Skeletal muscle tissue (tissue), 4 donors: Measurements from ENCODE around the gene FKBP6. TPM values are rescaled to one million over a fixed set of nuclear protein-coding genes. Genes with fewer than 3 reads are reported as not detected.
A peak's percentile ranks its signal among the peaks of the same experiment; 100 is the strongest.
"Not testable (repeated sequence)": the region's sequence is repeated elsewhere in the genome, so short reads cannot be mapped to it uniquely, and the experiment has no call there.

Experiments
- H3K27ac ChIP-seq: one replicate; pipeline ENCODE4 v1.7.0; 2013; ENCODE audit warnings: mild to moderate bottlenecking, low read depth, low read length, inconsistent platforms
- H3K27me3 ChIP-seq, 3 donors: one replicate each; pipeline ENCODE4 v1.7.0; 2013; ENCODE audit warnings: low read length in 3 of 3; ENCODE audit not compliant: control insufficient read depth in 3 of 3, insufficient read depth in 3 of 3
- H3K36me3 ChIP-seq, 3 donors: one replicate each; pipeline ENCODE4 v1.7.0; 2013; ENCODE audit warnings: low read length in 3 of 3; ENCODE audit not compliant: control insufficient read depth in 3 of 3, insufficient read depth in 3 of 3
- H3K4me1 ChIP-seq, 3 donors: one replicate each; pipeline ENCODE4 v1.7.0; 2013; ENCODE audit warnings: low read length in 3 of 3, mild to moderate bottlenecking in 3 of 3; ENCODE audit not compliant: control insufficient read depth in 3 of 3, insufficient read depth in 3 of 3
- H3K4me3 ChIP-seq, 3 donors: one replicate each; pipeline ENCODE4 v1.7.0; 2013; ENCODE audit warnings: low read length in 3 of 3
- H3K9ac ChIP-seq, 3 donors: one replicate each; pipeline ENCODE4 v1.7.0; 2013; ENCODE audit warnings: low read length in 3 of 3, mild to moderate bottlenecking in 3 of 3, moderate library complexity in 2 of 3, low read depth in 1 of 3
- H3K9me3 ChIP-seq, 3 donors: one replicate each; pipeline ENCODE4 v1.7.0; 2013; ENCODE audit warnings: low read length in 3 of 3; ENCODE audit not compliant: control insufficient read depth in 3 of 3
- total RNA-seq: library from RNA; depleted of rRNA; stranded (reverse); fragments of >200 nt; gene quantifications from one replicate; pipeline ENCODE4 v1.2.3, GENCODE V29; 2014
- donor health status: Osteomylitis.

The FKBP6 gene
- total RNA-seq, 1 donor from 2014 or later, result under 0.01 TPM

- no peak overlapping the region for H3K9ac ChIP-seq
- no peaks in the 10 kb centered on the region for H3K36me3 ChIP-seq
- H3K27ac ChIP-seq, result no peak overlapping the region
- peaks cover 0 to 7% (median 2%) of the 10 kb centered on the region in 3 donors for H3K9me3 ChIP-seq
- H3K27me3 ChIP-seq, result peaks cover 0 to 10% (median 5%) of the 10 kb centered on the region in 3 donors
- no peaks in the 10 kb centered on the region for H3K4me1 ChIP-seq
- H3K4me3 ChIP-seq, result no peak overlapping the region
Measured at GRCh38 chr7:73382934-73383503, 55.1 kb downstream of the FKBP6 start.

- no peaks in the 10 kb centered on the region for H3K36me3 ChIP-seq
- H3K4me3 ChIP-seq, result no peak overlapping the region
- peaks cover 2 to 10% (median 4%) of the 10 kb centered on the region in 3 donors for H3K9me3 ChIP-seq
- no peaks in the 10 kb centered on the region for H3K27me3 ChIP-seq
- H3K27ac ChIP-seq, result no peak overlapping the region
- no peak overlapping the region for H3K9ac ChIP-seq
- H3K4me1 ChIP-seq, result no peaks in the 10 kb centered on the region
Measured at GRCh38 chr7:73387221-73387828, 59.4 kb downstream of the FKBP6 start.

GRCh38 chr7:73387908-73388414 lies 60.0 kb downstream of the FKBP6 start:
- Histone ChIP-seq H3K9me3 (peaks cover 2 to 10% (median 4%) of the 10 kb centered on the region in 3 donors), H3K4me3 (no peak overlapping the region), H3K9ac (no peak overlapping the region), H3K27me3 (no peaks in the 10 kb centered on the region), H3K4me1 (no peaks in the 10 kb centered on the region), H3K36me3 (no peaks in the 10 kb centered on the region), H3K27ac (no peak overlapping the region)

- no peak overlapping the region for H3K4me3 ChIP-seq
- peaks cover 2 to 8% (median 4%) of the 10 kb centered on the region in 3 donors for H3K9me3 ChIP-seq
Measured at GRCh38 chr7:73391396-73391795, 63.4 kb downstream of the FKBP6 start.

GRCh38 chr7:73394422-73394821 lies 66.5 kb downstream of the FKBP6 start:
- Histone ChIP-seq H3K27me3 (no peaks in the 10 kb centered on the region), H3K9ac (no peak overlapping the region), H3K27ac (no peak overlapping the region), H3K9me3 (peaks cover 0 to 2% (median 0%) of the 10 kb centered on the region in 3 donors), H3K4me3 (no peak overlapping the region), H3K4me1 (peaks cover 11 to 20% (median 20%) of the 10 kb centered on the region in 3 donors), H3K36me3 (peaks cover 0 to 2% (median 0%) of the 10 kb centered on the region in 3 donors)

More at GRCh38 chr7:73391396-73391795, 63.4 kb downstream of the FKBP6 start:
- Histone ChIP-seq H3K36me3 (no peaks in the 10 kb centered on the region), H3K27ac (no peak overlapping the region), H3K27me3 (no peaks in the 10 kb centered on the region), H3K4me1 (peaks cover 5 to 11% (median 8%) of the 10 kb centered on the region in 3 donors), H3K9ac (no peak overlapping the region)

GRCh38 chr7:73395538-73396503 lies 67.9 kb downstream of the FKBP6 start:
- peaks cover 0 to 2% (median 0%) of the 10 kb centered on the region in 3 donors for H3K36me3 ChIP-seq
- H3K4me3 ChIP-seq, result peak overlapping the region; percentile 38 to 64 (median 53)
- H3K9ac ChIP-seq, result peak overlapping the region; percentile 56 to 77 (median 70)
- H3K27ac ChIP-seq, result peak overlapping the region; percentile 72
- H3K27me3 ChIP-seq, result no peaks in the 10 kb centered on the region
- peaks cover 11 to 22% (median 21%) of the 10 kb centered on the region in 3 donors for H3K4me1 ChIP-seq
- H3K9me3 ChIP-seq, result no peaks in the 10 kb centered on the region

GRCh38 chr7:73397521-73398281 lies 69.7 kb downstream of the FKBP6 start:
- H3K27ac ChIP-seq, result peak overlapping the region; percentile 92
- peaks cover 0 to 2% (median 0%) of the 10 kb centered on the region in 3 donors for H3K36me3 ChIP-seq
- H3K9ac ChIP-seq, result peak overlapping the region; percentile 84 to 93 (median 89)
- peaks cover 11 to 22% (median 21%) of the 10 kb centered on the region in 3 donors for H3K4me1 ChIP-seq
- no peaks in the 10 kb centered on the region for H3K27me3 ChIP-seq
- no peaks in the 10 kb centered on the region for H3K9me3 ChIP-seq
- peak overlapping the region; percentile 78 to 81 (median 81) for H3K4me3 ChIP-seq

GRCh38 chr7:73399185-73400050 lies 71.5 kb downstream of the FKBP6 start:
- peak overlapping the region; percentile 29 to 68 (median 38) for H3K4me3 ChIP-seq

More at GRCh38 chr7:73399185-73400050, 71.5 kb downstream of the FKBP6 start:
- H3K27me3 ChIP-seq, H3K9ac ChIP-seq, H3K9me3 ChIP-seq, H3K36me3 ChIP-seq: not testable (repeated sequence)
- peak overlapping the region; percentile 92 for H3K27ac ChIP-seq
- peaks cover 11 to 22% (median 21%) of the 10 kb centered on the region in 3 donors for H3K4me1 ChIP-seq
